Measurements from ENCODE around the gene STRN3.

DNA sequence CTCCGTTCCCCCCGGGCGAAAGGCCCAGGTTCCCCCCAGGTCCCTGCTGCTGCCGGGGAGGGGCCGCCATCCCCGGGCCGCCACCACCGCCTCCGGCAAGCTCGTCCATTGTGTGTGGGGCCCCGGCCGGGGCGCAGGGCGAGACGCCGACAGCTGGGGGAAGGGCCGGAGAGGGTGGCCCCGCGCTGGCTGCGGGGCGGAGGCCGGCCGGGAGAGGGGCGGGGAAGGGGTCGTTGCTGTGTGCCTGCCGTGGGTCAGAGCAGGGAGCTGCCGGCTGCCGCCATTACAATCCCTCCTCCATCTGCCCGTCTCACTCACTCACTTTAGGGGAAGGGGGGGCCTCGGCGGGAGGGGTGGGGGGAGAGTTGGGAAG lies at the start of gene STRN3:
- TF ChIP-seq POLR2A (IDR thresholded peaks at IDR 0.05; ENCODE audit: control extremely low read depth in 1 of 2, low read depth in 2 of 2, low read length in 2 of 2) (peak in 1 of 2 experiments; percentile 78; a peak in 2 of 3 replicates), EP300 (IDR thresholded peaks at IDR 0.05; ENCODE audit: borderline replicate concordance in 1 of 2, low read depth in 2 of 2, low read length in 2 of 2) (no peak), ASH2L (IDR thresholded peaks at IDR 0.05; ENCODE audit: low read length) (no peak)
- TF ChIP-seq, protein P1, sequence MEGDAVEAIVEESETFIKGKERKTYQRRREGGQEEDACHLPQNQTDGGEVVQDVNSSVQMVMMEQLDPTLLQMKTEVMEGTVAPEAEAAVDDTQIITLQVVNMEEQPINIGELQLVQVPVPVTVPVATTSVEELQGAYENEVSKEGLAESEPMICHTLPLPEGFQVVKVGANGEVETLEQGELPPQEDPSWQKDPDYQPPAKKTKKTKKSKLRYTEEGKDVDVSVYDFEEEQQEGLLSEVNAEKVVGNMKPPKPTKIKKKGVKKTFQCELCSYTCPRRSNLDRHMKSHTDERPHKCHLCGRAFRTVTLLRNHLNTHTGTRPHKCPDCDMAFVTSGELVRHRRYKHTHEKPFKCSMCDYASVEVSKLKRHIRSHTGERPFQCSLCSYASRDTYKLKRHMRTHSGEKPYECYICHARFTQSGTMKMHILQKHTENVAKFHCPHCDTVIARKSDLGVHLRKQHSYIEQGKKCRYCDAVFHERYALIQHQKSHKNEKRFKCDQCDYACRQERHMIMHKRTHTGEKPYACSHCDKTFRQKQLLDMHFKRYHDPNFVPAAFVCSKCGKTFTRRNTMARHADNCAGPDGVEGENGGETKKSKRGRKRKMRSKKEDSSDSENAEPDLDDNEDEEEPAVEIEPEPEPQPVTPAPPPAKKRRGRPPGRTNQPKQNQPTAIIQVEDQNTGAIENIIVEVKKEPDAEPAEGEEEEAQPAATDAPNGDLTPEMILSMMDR (IDR thresholded peaks at IDR 0.05; ENCODE audit: control extremely low read depth in 1 of 3, insufficient read depth in 1 of 3, low read depth in 1 of 3, low read length in 3 of 3), result no peak

Measured in H1 (cell line).